ENCODE results near the gene XAB2. TPM values are rescaled to one million over a fixed set of nuclear protein-coding genes. Genes with fewer than 3 reads are reported as not detected.
"Not testable (repeated sequence)": the region's sequence is repeated elsewhere in the genome, so short reads cannot be mapped to it uniquely, and the experiment has no call there.

Gene XAB2
- total and polyA plus RNA-seq, 12 donors: 7.1 to 121 (median 44.3) TPM

GRCh38 chr19:7645656-7646425 is 16.5 kb upstream of the XAB2 start:
- Histone ChIP-seq H3K4me1 (replicated peaks in 1 of 2) (no peaks in the 10 kb centered on the region), H3K27ac (no peak overlapping the region), H3K4me3 (no peak overlapping the region), H3K9me3 (replicated peaks in 1 of 3) (no peaks in the 10 kb centered on the region), H3K27me3 (no peaks in the 10 kb centered on the region), H3K36me3 (replicated peaks in 1 of 2) (no peaks in the 10 kb centered on the region)
- 65 to 77% (median 68%) methylated on average over 17 to 20 of the region's 20 CpGs for WGBS, 4 donors
- no peak for TF ChIP-seq POLR2A (IDR thresholded peaks at IDR 0.05)
- no peak for TF ChIP-seq CTCF (IDR thresholded peaks at IDR 0.05)
- intact Hi-C loops (cut with DNase I): no loop called here
- no peak for DNase-seq

GRCh38 chr19:7645163-7645562 is 15.8 kb upstream of the XAB2 start:
- Histone ChIP-seq H3K4me3 (no peak overlapping the region), H3K27me3 (no peaks in the 10 kb centered on the region), H3K9me3 (replicated peaks in 1 of 3) (no peaks in the 10 kb centered on the region), H3K36me3 (replicated peaks in 1 of 2) (no peaks in the 10 kb centered on the region), H3K4me1 (replicated peaks in 1 of 2) (no peaks in the 10 kb centered on the region), H3K27ac (no peak overlapping the region)
- intact Hi-C loops (cut with DNase I): no loop called here
- TF ChIP-seq CTCF (IDR thresholded peaks at IDR 0.05): no peak
- no peak for TF ChIP-seq POLR2A (IDR thresholded peaks at IDR 0.05)
- no peak for DNase-seq
- 81 to 97% (median 87%) methylated on average over 9 to 14 of the region's 14 CpGs for WGBS, 4 donors

- Histone ChIP-seq H3K36me3 (replicated peaks in 1 of 2) (no peaks in the 10 kb centered on the region), H3K27ac (no peak overlapping the region), H3K4me1 (replicated peaks in 1 of 2) (no peaks in the 10 kb centered on the region), H3K9me3 (replicated peaks in 1 of 3) (no peaks in the 10 kb centered on the region), H3K4me3 (no peak overlapping the region), H3K27me3 (no peaks in the 10 kb centered on the region)
- no peak for DNase-seq
- intact Hi-C loops (cut with DNase I): no loop called here
- TF ChIP-seq POLR2A (IDR thresholded peaks at IDR 0.05) (no peak), CTCF (IDR thresholded peaks at IDR 0.05) (no peak)
- WGBS, 4 donors: 90 to 98% (median 94%) methylated on average over 6 to 20 of the region's 20 CpGs
Measured at GRCh38 chr19:7644550-7644877, 15.2 kb upstream of the XAB2 start.

GRCh38 chr19:7643629-7644549 is 14.5 kb upstream of the XAB2 start:
- H3K27ac ChIP-seq; H3K4me1 ChIP-seq (replicated peaks in 1 of 2); H3K9me3 ChIP-seq (replicated peaks in 1 of 3); H3K27me3 ChIP-seq; DNase-seq; H3K36me3 ChIP-seq (replicated peaks in 1 of 2); intact Hi-C loops (cut with DNase I); H3K4me3 ChIP-seq: not testable (repeated sequence)
- WGBS, 4 donors: 45 to 95% (median 70%) methylated on average over 9 to 10 of the region's 10 CpGs

Measured in adrenal gland (tissue), 12 donors.